ENCODE measurements around the gene CES1. TPM values are rescaled to one million over a fixed set of nuclear protein-coding genes. Genes with fewer than 3 reads are reported as not detected.
"Not testable (repeated sequence)": the region's sequence is repeated elsewhere in the genome, so short reads cannot be mapped to it uniquely, and the experiment has no call there.

Gene CES1
- total and polyA plus RNA-seq, 2 donors (not counting 1 experiment from before 2014, with no cell fraction given): 15.0 to 41.6 TPM

- Histone ChIP-seq H3K4me1 (ENCODE audit: control insufficient read depth, extremely low read depth, insufficient read depth, low read length) (no peaks in the 10 kb centered on the region), H3K4me2 (ENCODE audit: extremely low read depth, insufficient read depth, low read length) (no peak overlapping the region), H3K79me2 (ENCODE audit: control insufficient read depth, insufficient read depth, low read length) (no peaks in the 10 kb centered on the region), H3K9me3 (ENCODE audit: control insufficient read depth, insufficient read depth, low read depth, low read length) (no peaks in the 10 kb centered on the region), H3K36me3 (ENCODE audit: control insufficient read depth, insufficient read depth, low read length) (no peaks in the 10 kb centered on the region), H3K27ac (ENCODE audit: insufficient read depth, low read length) (no peak overlapping the region), H4K20me1 (ENCODE audit: control insufficient read depth, extremely low read depth, insufficient read depth, low read length) (no peaks in the 10 kb centered on the region), H3K9ac (ENCODE audit: insufficient read depth, low read length) (no peak overlapping the region), H2AFZ (ENCODE audit: low read length) (no peak overlapping the region), H3K4me3 (replicated peaks in 1 of 4; ENCODE audit: control extremely low read depth in 1 of 4, insufficient read depth in 1 of 4, low read depth in 3 of 4, low read length in 4 of 4) (no peak overlapping the region), H3K27me3 (ENCODE audit: control insufficient read depth, insufficient read depth, low read length) (no peaks in the 10 kb centered on the region)
- TF ChIP-seq EZH2 (IDR thresholded peaks at IDR 0.05; ENCODE audit: low read length, missing control alignments) (no peak), CTCF (conservative IDR thresholded peaks at IDR 0.05 in 1 of 2, IDR thresholded peaks at IDR 0.05 in 1 of 2; ENCODE audit: low read depth in 1 of 2, low read length in 2 of 2) (no peak)
- DNase-seq (ENCODE audit: low read depth in 2 of 2): no peak
Measured at GRCh38 chr16:55868980-55869379, 36.1 kb upstream of the CES1 start.

GRCh38 chr16:55868137-55868536 lies 35.2 kb upstream of the CES1 start:
- Histone ChIP-seq H3K27me3 (ENCODE audit: control insufficient read depth, insufficient read depth, low read length) (no peaks in the 10 kb centered on the region), H3K4me3 (replicated peaks in 1 of 4; ENCODE audit: control extremely low read depth in 1 of 4, insufficient read depth in 1 of 4, low read depth in 3 of 4, low read length in 4 of 4) (no peak overlapping the region), H3K9ac (ENCODE audit: insufficient read depth, low read length) (no peak overlapping the region), H4K20me1 (ENCODE audit: control insufficient read depth, extremely low read depth, insufficient read depth, low read length) (no peaks in the 10 kb centered on the region), H3K4me2 (ENCODE audit: extremely low read depth, insufficient read depth, low read length) (no peak overlapping the region), H2AFZ (ENCODE audit: low read length) (no peak overlapping the region), H3K9me3 (ENCODE audit: control insufficient read depth, insufficient read depth, low read depth, low read length) (no peaks in the 10 kb centered on the region), H3K79me2 (ENCODE audit: control insufficient read depth, insufficient read depth, low read length) (no peaks in the 10 kb centered on the region), H3K4me1 (ENCODE audit: control insufficient read depth, extremely low read depth, insufficient read depth, low read length) (no peaks in the 10 kb centered on the region), H3K27ac (ENCODE audit: insufficient read depth, low read length) (no peak overlapping the region), H3K36me3 (ENCODE audit: control insufficient read depth, insufficient read depth, low read length) (no peaks in the 10 kb centered on the region)
- no peak for DNase-seq (ENCODE audit: low read depth in 2 of 2)
- TF ChIP-seq EZH2 (IDR thresholded peaks at IDR 0.05; ENCODE audit: low read length, missing control alignments): no peak
- TF ChIP-seq CTCF (conservative IDR thresholded peaks at IDR 0.05 in 1 of 2, IDR thresholded peaks at IDR 0.05 in 1 of 2; ENCODE audit: low read depth in 1 of 2, low read length in 2 of 2): no peak

GRCh38 chr16:55861288-55861687 lies 28.4 kb upstream of the CES1 start:
- no peak overlapping the region for H3K9ac ChIP-seq (ENCODE audit: insufficient read depth, low read length)
- H2AFZ ChIP-seq (ENCODE audit: low read length): no peak overlapping the region
- TF ChIP-seq CTCF (conservative IDR thresholded peaks at IDR 0.05 in 1 of 2, IDR thresholded peaks at IDR 0.05 in 1 of 2; ENCODE audit: low read depth in 1 of 2, low read length in 2 of 2): no peak
- no peak for TF ChIP-seq EZH2 (IDR thresholded peaks at IDR 0.05; ENCODE audit: low read length, missing control alignments)
- H3K27me3 ChIP-seq (ENCODE audit: control insufficient read depth, insufficient read depth, low read length): no peaks in the 10 kb centered on the region
- no peaks in the 10 kb centered on the region for H3K9me3 ChIP-seq (ENCODE audit: control insufficient read depth, insufficient read depth, low read depth, low read length)
- no peak for DNase-seq (ENCODE audit: low read depth in 2 of 2)
- no peaks in the 10 kb centered on the region for H3K4me1 ChIP-seq (ENCODE audit: control insufficient read depth, extremely low read depth, insufficient read depth, low read length)
- H3K4me2 ChIP-seq (ENCODE audit: extremely low read depth, insufficient read depth, low read length): no peak overlapping the region
- no peak overlapping the region for H3K4me3 ChIP-seq (replicated peaks in 1 of 4; ENCODE audit: control extremely low read depth in 1 of 4, insufficient read depth in 1 of 4, low read depth in 3 of 4, low read length in 4 of 4)
- no peak overlapping the region for H3K27ac ChIP-seq (ENCODE audit: insufficient read depth, low read length)
- no peaks in the 10 kb centered on the region for H3K79me2 ChIP-seq (ENCODE audit: control insufficient read depth, insufficient read depth, low read length)
- H4K20me1 ChIP-seq (ENCODE audit: control insufficient read depth, extremely low read depth, insufficient read depth, low read length): peaks cover 2% of the 10 kb centered on the region
- H3K36me3 ChIP-seq (ENCODE audit: control insufficient read depth, insufficient read depth, low read length): no peaks in the 10 kb centered on the region

GRCh38 chr16:55857650-55858049 lies 24.8 kb upstream of the CES1 start:
- not testable (repeated sequence) for H3K9me3 ChIP-seq (ENCODE audit: control insufficient read depth, insufficient read depth, low read depth, low read length); H3K36me3 ChIP-seq (ENCODE audit: control insufficient read depth, insufficient read depth, low read length); H3K4me2 ChIP-seq (ENCODE audit: extremely low read depth, insufficient read depth, low read length); H3K4me1 ChIP-seq (ENCODE audit: control insufficient read depth, extremely low read depth, insufficient read depth, low read length); H3K9ac ChIP-seq (ENCODE audit: insufficient read depth, low read length); H3K27ac ChIP-seq (ENCODE audit: insufficient read depth, low read length); H3K27me3 ChIP-seq (ENCODE audit: control insufficient read depth, insufficient read depth, low read length); H4K20me1 ChIP-seq (ENCODE audit: control insufficient read depth, extremely low read depth, insufficient read depth, low read length); H2AFZ ChIP-seq (ENCODE audit: low read length); H3K79me2 ChIP-seq (ENCODE audit: control insufficient read depth, insufficient read depth, low read length); DNase-seq (ENCODE audit: low read depth in 2 of 2); H3K4me3 ChIP-seq (replicated peaks in 1 of 4; ENCODE audit: control extremely low read depth in 1 of 4, insufficient read depth in 1 of 4, low read depth in 3 of 4, low read length in 4 of 4)

All from fibroblast of lung (primary cell).